IMR-90 (cell line): ENCODE data around the gene NKX2-3. TPM values are rescaled to one million over a fixed set of nuclear protein-coding genes. Genes with fewer than 3 reads are reported as not detected.

Experiments
- ATAC-seq: fragments of 200-7000 bp; cut with Tn5 transposase; 2 replicates; pipeline ENCODE4 v1.9.1; 2020; ENCODE audit warnings: low read depth, mild to moderate bottlenecking, moderate library complexity
- BruUV-seq: library from RNA; stranded (reverse); fragments of 400-500 nt; replicated peaks from 2 replicates; lab custom pipeline; 2021; lab: Mats Ljungman, UMichigan
- CTCF ChIA-PET: fragments of 300-600 bp; formaldehyde crosslinking; extraction: SDS; loops from one replicate; lab custom pipeline; 2021; ENCODE audit warnings: antibody characterized with exemption; lab: Yijun Ruan, JAX
- POLR2A ChIA-PET: fragments of 300-600 bp; sonication (Branson Sonifier 250); formaldehyde crosslinking; loops from one replicate; lab custom pipeline; 2022; ENCODE audit warnings: antibody characterized with exemption; ENCODE audit not compliant: unreplicated experiment; lab: Charles Lee
- DNase-seq: peaks from one replicate; pipeline ENCODE4 v3.0.0; 2013
- H2AFZ ChIP-seq: replicated peaks from 2 replicates; pipeline ENCODE3; 2013; ENCODE audit warnings: low read length, mild to moderate bottlenecking; ENCODE audit not compliant: poor library complexity
- H2AK5ac ChIP-seq: 2 replicates; pipeline ENCODE4 v1.6.1; 2013; ENCODE audit warnings: low read depth, low read length, inconsistent platforms
- H2AK9ac ChIP-seq: replicated peaks from 2 replicates; pipeline ENCODE3; 2013; ENCODE audit warnings: mild to moderate bottlenecking, low read depth, low read length, moderate library complexity; ENCODE audit not compliant: poor library complexity
- H2BK120ac ChIP-seq: 2 replicates; pipeline ENCODE4 v1.6.1; 2013; ENCODE audit warnings: low read depth, low read length, inconsistent platforms
- H2BK15ac ChIP-seq: 3 replicates; pipeline ENCODE4 v1.6.1; 2013; ENCODE audit warnings: low read depth, low read length, inconsistent platforms
- H2BK20ac ChIP-seq: 2 replicates; pipeline ENCODE4 v1.6.1; 2013; ENCODE audit warnings: low read depth, mild to moderate bottlenecking, inconsistent platforms, low read length, moderate library complexity
- H2BK5ac ChIP-seq: 2 replicates; pipeline ENCODE4 v1.6.1; 2013; ENCODE audit warnings: mild to moderate bottlenecking, low read depth, low read length, inconsistent platforms; ENCODE audit not compliant: poor library complexity, severe bottlenecking
- H3K14ac ChIP-seq: replicated peaks from 2 replicates; pipeline ENCODE4 v1.6.1; 2013; ENCODE audit warnings: low read depth, low read length, inconsistent platforms
- H3K18ac ChIP-seq: 2 replicates; pipeline ENCODE4 v1.6.1; 2013; ENCODE audit warnings: low read depth, low read length, control low read depth
- H3K23ac ChIP-seq: 2 replicates; pipeline ENCODE4 v1.6.1; 2013; ENCODE audit warnings: low read depth, low read length, inconsistent platforms
- H3K27ac ChIP-seq: 2 replicates; pipeline ENCODE4 v1.5.1; 2013; ENCODE audit warnings: mild to moderate bottlenecking, control low read depth, low read length; ENCODE audit not compliant: insufficient read depth
- H3K27me3 ChIP-seq: 2 replicates; pipeline ENCODE4 v1.6.1; 2013; ENCODE audit warnings: low read length; ENCODE audit not compliant: control insufficient read depth, insufficient read depth
- H3K36me3 ChIP-seq: 2 replicates; pipeline ENCODE4 v1.6.1; 2013; ENCODE audit warnings: low read length, mixed read lengths; ENCODE audit not compliant: control insufficient read depth, insufficient read depth
- H3K4ac ChIP-seq: 2 replicates; pipeline ENCODE4 v1.6.1; 2013; ENCODE audit warnings: low read depth, low read length, inconsistent platforms
- H3K4me1 ChIP-seq: 2 replicates; pipeline ENCODE4 v1.6.1; 2013; ENCODE audit warnings: low read length, mixed read lengths; ENCODE audit not compliant: control insufficient read depth, insufficient read depth
- H3K4me2 ChIP-seq: 2 replicates; pipeline ENCODE4 v1.6.1; 2013; ENCODE audit warnings: low read depth, mild to moderate bottlenecking, control low read depth, low read length, moderate library complexity
- H3K4me3 ChIP-seq: 2 replicates; pipeline ENCODE4 v1.5.1; 2013; ENCODE audit warnings: low read depth, mild to moderate bottlenecking, control low read depth, low read length, moderate library complexity; ENCODE audit not compliant: insufficient read depth
- H3K56ac ChIP-seq: 2 replicates; pipeline ENCODE4 v1.6.1; 2013; ENCODE audit warnings: low read length, inconsistent platforms; ENCODE audit not compliant: insufficient read depth; ENCODE audit errors: extremely low read depth
- H3K79me1 ChIP-seq, 2 experiments: 2 replicates each; pipeline ENCODE4 v1.6.1; 2013; ENCODE audit warnings: low read length in 2 of 2, inconsistent platforms in 1 of 2, low read depth in 1 of 2
- H3K9ac ChIP-seq: 2 replicates; pipeline ENCODE4 v1.6.1; 2013; ENCODE audit warnings: low read depth, low read length, control low read depth
- H3K9me1 ChIP-seq: 2 replicates; pipeline ENCODE4 v1.6.1; 2013; ENCODE audit warnings: low read length, inconsistent platforms; ENCODE audit not compliant: insufficient read depth
- H3K9me3 ChIP-seq: 2 replicates; pipeline ENCODE4 v1.6.1; 2013; ENCODE audit warnings: low read length; ENCODE audit not compliant: control insufficient read depth, insufficient read depth
- H4K20me1 ChIP-seq: 2 replicates; pipeline ENCODE4 v1.6.1; 2013; ENCODE audit warnings: low read length, inconsistent platforms; ENCODE audit not compliant: insufficient read depth
- H4K5ac ChIP-seq: 2 replicates; pipeline ENCODE4 v1.6.1; 2013; ENCODE audit warnings: mild to moderate bottlenecking, low read depth, low read length, control low read depth
- H4K8ac ChIP-seq, 2 experiments: 2 replicates each; pipeline ENCODE4 v1.6.1; 2013; ENCODE audit warnings: low read depth in 2 of 2, low read length in 2 of 2, control low read depth in 1 of 2, inconsistent platforms in 1 of 2
- H4K91ac ChIP-seq: 2 replicates; pipeline ENCODE4 v1.6.1; 2013; ENCODE audit warnings: low read depth, low read length, inconsistent platforms; ENCODE audit not compliant: insufficient read depth
- BHLHE40 ChIP-seq: fragments of 150-350 bp; IDR thresholded peaks from 2 replicates; pipeline ENCODE4 v1.6.1; 2016; ENCODE audit warnings: mild to moderate bottlenecking, low read depth, low read length
- CEBPB ChIP-seq: IDR thresholded peaks from 2 replicates; pipeline ENCODE4 v1.6.1; 2012; ENCODE audit warnings: low read depth, low read length, improper control_type of control experiment
- CHD1 ChIP-seq: IDR thresholded peaks from 2 replicates; pipeline ENCODE4 v1.6.1; 2012; ENCODE audit warnings: low read depth, low read length, improper control_type of control experiment
- ELK1 ChIP-seq: fragments of 150-350 bp; IDR thresholded peaks from 2 replicates; pipeline ENCODE4 v1.6.1; 2016; ENCODE audit warnings: low read depth, mild to moderate bottlenecking, low read length, moderate library complexity, borderline replicate concordance
- WGBS, 2 experiments: methylation state at CpG; one replicate each; pipeline versions ENCODE4 v1.1.5 to v1.1.7; 2013; ENCODE audit warnings: missing lambda C conversion rate in 2 of 2; ENCODE audit not compliant: insufficient read length in 1 of 2; ENCODE audit errors: extremely low coverage in 2 of 2; 5-methylcytosine and 5-hydroxymethylcytosine counted together
- dilution Hi-C: fragments of 300-500 bp; cut with HindIII; formaldehyde crosslinking; loops from one replicate; pipeline ENCODE4 v1.14.3; 2018; ENCODE audit warnings: low sequenced_read_pairs; ENCODE audit not compliant: unreplicated experiment
- in situ Hi-C: fragments of 300-500 bp; cut with MboI; formaldehyde crosslinking; loops from 3 replicates; pipeline ENCODE4 v1.14.3; 2019; ENCODE audit warnings: low sequenced_read_pairs, inconsistent platforms, mixed read lengths
- intact Hi-C: fragments of 100-400 bp; cut with micrococcal nuclease; formaldehyde crosslinking; loops from 2 replicates; pipeline ENCODE4 v1.10.0; 2022
- polyA plus RNA-seq, 3 experiments: library from polyadenylated mRNA; depleted of rRNA; stranded (reverse); fragments of >200 nt; gene quantifications; 2 replicates each; pipeline ENCODE4 v1.2.3, GENCODE V29; 2012; ENCODE audit warnings: low replicate concordance in 1 of 3
- total RNA-seq: library from RNA; depleted of rRNA; stranded (reverse); fragments of >200 nt; gene quantifications from 2 replicates; pipeline ENCODE4 v1.2.3, GENCODE V29; 2012

NKX2-3 gene
- total and polyA plus RNA-seq, 2 of the 4 experiments (the other 2 are of a cell fraction): not detected

GRCh38 chr10:99519690-99520039 lies 13.1 kb upstream of the NKX2-3 start:
- no peak overlapping the region for H3K4me3 ChIP-seq
- no TSS peak for BruUV-seq

More at GRCh38 chr10:99519690-99520039, 13.1 kb upstream of the NKX2-3 start:
- Histone ChIP-seq H3K79me1 (no peaks in the 10 kb centered on the region), H3K4me1 (no peaks in the 10 kb centered on the region), H3K14ac (no peak overlapping the region), H2AFZ (no peak overlapping the region), H2BK15ac (no peak overlapping the region), H3K9me1 (no peaks in the 10 kb centered on the region), H2BK120ac (no peak overlapping the region), H2BK20ac (no peak overlapping the region), H2AK5ac (no peak overlapping the region), H3K9me3 (peaks cover 5% of the 10 kb centered on the region; the same call in 1 of the 2 replicates), H4K91ac (no peak overlapping the region), H2AK9ac (no peak overlapping the region), H3K9ac (no peak overlapping the region), H4K5ac (no peak overlapping the region), H2BK5ac (no peak overlapping the region), H3K27ac (no peak overlapping the region), H3K18ac (no peak overlapping the region), H3K4me2 (no peak overlapping the region), H3K27me3 (peaks cover 60% of the 10 kb centered on the region), H4K8ac (no peak overlapping the region), H3K36me3 (no peaks in the 10 kb centered on the region), H3K23ac (no peak overlapping the region), H3K56ac (no peak overlapping the region), H4K20me1 (no peaks in the 10 kb centered on the region), H3K4ac (no peak overlapping the region)
- ChIA-PET POLR2A (no interaction called here), CTCF (no interaction called here)
- DNase-seq: no peak
- intact Hi-C loops (no loop called here), in situ Hi-C loops (no loop called here), dilution Hi-C loops (no loop called here)
- ATAC-seq: no peak
- TF ChIP-seq ELK1: no peak
- no peak for TF ChIP-seq CEBPB
- no peak for TF ChIP-seq CHD1
- no peak for TF ChIP-seq BHLHE40
- WGBS, 2 experiments: no CpG with 5 or more reads among the region's 7 CpGs
